ENCODE measurements around the gene CCDC142. TPM values are rescaled to one million over a fixed set of nuclear protein-coding genes. Genes with fewer than 3 reads are reported as not detected.
"Not testable (repeated sequence)": the region's sequence is repeated elsewhere in the genome, so short reads cannot be mapped to it uniquely, and the experiment has no call there.

Gene CCDC142
- total and polyA plus RNA-seq, 8 donors, result 4.9 to 14.0 (median 6.0) TPM

DNA sequence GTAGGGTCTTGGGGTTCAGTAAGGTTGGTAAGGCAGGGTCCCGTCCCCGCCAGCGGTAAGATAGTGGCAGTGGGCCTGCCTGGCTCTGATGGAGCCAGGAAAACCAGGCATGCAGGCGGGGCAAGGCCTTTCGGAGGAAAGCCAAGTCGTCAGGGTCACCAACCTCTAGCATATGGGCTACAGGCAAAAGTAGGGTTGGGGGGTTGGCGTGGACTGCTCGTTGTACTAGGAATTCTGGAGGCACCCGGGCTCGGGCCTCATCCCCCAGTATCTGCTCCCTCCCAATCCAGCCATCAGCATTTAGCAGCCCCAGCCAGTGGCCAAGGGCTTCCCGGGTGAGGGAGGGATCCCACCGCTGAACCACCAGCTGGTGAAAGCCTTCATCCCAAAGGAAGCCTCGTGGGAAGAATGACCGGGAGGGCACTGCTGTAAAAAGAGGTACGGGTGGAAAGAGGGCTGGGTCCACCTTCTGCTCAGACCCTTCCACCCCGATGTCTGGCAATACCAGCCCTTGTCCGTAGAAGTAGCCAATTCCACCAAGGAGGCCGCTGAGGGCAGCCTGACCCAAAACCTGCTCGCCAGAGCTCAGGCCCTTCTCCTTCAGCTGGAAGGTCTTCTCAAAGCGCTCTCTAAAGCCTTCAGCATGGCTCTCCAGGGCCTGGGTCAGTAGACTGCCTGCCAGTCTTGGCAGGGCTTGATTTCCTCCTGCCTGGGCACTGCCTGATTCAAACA is 20.6 kb downstream of the CCDC142 start:
- H3K4me1 ChIP-seq, result peaks cover 0 to 8% (median 6%) of the 10 kb centered on the region in 3 donors
- H3K27me3 ChIP-seq, result no peaks in the 10 kb centered on the region
- peaks cover 0 to 9% (median 0%) of the 10 kb centered on the region in 3 donors for H3K36me3 ChIP-seq
- DNase-seq, result no peak
- ATAC-seq, result no peak
- no peak overlapping the region for H3K4me3 ChIP-seq
- 88 to 92% methylated on average over 20 of the region's 20 CpGs for WGBS, 2 donors
- H3K9me3 ChIP-seq, result no peaks in the 10 kb centered on the region
- no peak overlapping the region for H3K27ac ChIP-seq
- TF ChIP-seq, protein P1, sequence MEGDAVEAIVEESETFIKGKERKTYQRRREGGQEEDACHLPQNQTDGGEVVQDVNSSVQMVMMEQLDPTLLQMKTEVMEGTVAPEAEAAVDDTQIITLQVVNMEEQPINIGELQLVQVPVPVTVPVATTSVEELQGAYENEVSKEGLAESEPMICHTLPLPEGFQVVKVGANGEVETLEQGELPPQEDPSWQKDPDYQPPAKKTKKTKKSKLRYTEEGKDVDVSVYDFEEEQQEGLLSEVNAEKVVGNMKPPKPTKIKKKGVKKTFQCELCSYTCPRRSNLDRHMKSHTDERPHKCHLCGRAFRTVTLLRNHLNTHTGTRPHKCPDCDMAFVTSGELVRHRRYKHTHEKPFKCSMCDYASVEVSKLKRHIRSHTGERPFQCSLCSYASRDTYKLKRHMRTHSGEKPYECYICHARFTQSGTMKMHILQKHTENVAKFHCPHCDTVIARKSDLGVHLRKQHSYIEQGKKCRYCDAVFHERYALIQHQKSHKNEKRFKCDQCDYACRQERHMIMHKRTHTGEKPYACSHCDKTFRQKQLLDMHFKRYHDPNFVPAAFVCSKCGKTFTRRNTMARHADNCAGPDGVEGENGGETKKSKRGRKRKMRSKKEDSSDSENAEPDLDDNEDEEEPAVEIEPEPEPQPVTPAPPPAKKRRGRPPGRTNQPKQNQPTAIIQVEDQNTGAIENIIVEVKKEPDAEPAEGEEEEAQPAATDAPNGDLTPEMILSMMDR (IDR thresholded peaks at IDR 0.05), result no peak
- intact Hi-C loops (cut with DNase I), result no loop called here
- no peak for FAIRE-seq

DNA sequence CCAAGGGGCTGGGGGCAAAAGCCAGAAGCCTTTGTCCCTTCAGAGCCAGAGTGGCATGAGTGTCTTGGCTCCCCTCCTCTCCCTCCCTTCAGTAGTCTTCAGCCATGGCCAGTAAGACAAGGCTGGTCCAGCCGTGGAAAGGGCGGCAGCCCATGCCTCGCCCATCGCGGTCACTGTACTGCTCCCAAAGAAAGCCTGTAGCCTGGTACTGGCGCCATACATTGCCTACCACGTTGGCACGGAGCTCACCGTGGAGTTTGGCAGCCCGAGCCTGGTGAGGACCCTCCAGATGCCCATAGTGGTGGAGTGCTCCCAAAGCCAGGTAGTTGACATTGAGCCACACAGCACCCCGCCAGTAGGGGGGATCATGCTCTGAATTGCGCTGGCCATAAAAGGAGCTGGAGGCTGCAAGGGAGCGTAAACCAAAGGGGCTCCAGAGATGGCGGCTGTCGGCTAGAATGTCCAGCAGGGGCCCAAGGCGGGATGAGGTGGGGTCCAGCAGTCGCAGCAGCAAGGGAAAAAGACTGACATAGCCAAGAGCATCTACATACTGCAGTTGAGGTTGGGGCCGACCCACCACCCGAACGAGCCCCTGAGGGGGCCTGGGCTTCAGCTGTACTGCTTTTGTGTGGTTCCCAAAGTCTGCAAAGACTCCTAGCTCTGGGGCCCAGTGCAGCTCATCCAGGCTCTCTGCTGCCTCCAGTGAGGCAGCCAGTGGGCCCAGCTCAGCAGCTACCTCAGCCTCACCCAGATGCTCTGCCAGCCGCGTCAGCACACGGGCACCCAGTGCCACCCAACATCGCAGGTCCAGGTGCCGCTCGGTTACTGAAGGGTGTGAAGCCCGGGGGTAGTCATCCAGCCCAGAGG is 21.4 kb downstream of the CCDC142 start:
- ATAC-seq (no peak), DNase-seq (peak in 1 of 6 donors; percentile 38), FAIRE-seq (no peak)
- peaks cover 0 to 9% (median 0%) of the 10 kb centered on the region in 3 donors for H3K36me3 ChIP-seq
- H3K9me3 ChIP-seq, result no peaks in the 10 kb centered on the region
- peaks cover 5 to 15% (median 11%) of the 10 kb centered on the region in 3 donors for H3K4me1 ChIP-seq
- 91 to 94% methylated on average over 27 of the region's 27 CpGs for WGBS, 2 donors
- no peak overlapping the region for H3K27ac ChIP-seq
- intact Hi-C loops (cut with DNase I), result no loop called here
- H3K4me3 ChIP-seq, result no peak overlapping the region
- H3K27me3 ChIP-seq, result no peaks in the 10 kb centered on the region
- TF ChIP-seq, protein P1 (IDR thresholded peaks at IDR 0.05), result no peak

DNA sequence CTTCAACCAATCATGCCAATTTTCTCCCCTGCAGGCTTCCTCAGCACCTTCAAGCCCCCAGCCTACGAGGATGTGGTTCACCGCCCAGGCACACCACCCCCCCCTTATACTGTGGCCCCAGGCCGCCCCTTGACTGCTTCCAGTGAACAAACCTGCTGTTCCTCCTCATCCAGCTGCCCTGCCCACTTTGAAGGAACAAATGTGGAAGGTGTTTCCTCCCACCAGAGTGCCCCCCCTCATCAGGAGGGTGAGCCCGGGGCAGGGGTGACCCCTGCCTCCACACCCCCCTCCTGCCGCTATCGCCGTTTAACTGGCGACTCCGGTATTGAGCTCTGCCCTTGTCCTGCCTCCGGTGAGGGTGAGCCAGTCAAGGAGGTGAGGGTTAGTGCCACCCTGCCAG is 22.6 kb downstream of the CCDC142 start:
- H3K9me3 ChIP-seq; intact Hi-C loops (cut with DNase I); H3K27me3 ChIP-seq; H3K27ac ChIP-seq; H3K36me3 ChIP-seq; ATAC-seq; FAIRE-seq; H3K4me3 ChIP-seq; DNase-seq: not testable (repeated sequence)
- WGBS, 2 donors, result 68 to 71% methylated on average over 8 to 10 of the region's 10 CpGs
- H3K4me1 ChIP-seq, result peaks cover 14 to 26% (median 22%) of the 10 kb centered on the region in 3 donors

DNA sequence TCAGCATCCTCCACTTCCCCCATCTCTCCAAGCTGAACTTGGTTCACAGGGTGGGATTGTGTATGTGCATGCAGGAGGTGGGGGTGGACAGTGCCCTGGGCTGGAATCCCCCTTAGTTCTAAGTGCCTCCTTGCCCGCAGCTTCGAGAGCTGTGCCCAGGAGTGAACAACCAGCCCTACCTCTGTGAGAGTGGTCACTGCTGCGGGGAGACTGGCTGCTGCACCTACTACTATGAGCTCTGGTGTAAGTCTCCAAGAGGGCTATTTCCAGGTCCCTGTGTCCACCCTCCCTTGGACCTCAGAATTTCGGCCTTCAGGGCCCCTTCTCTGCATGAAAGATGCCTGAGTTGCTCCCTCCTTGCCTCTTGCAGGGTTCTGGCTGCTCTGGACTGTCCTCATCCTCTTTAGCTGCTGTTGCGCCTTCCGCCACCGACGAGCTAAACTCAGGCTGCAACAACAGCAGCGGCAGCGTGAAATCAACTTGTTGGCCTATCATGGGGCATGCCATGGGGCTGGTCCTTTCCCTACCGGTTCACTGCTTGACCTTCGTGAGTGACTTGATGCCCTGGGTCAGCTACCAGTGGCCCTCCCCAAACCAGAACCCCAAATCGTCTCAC is 23.2 kb downstream of the CCDC142 start:
- DNase-seq; H3K27ac ChIP-seq; H3K36me3 ChIP-seq; H3K9me3 ChIP-seq; FAIRE-seq; ATAC-seq; H3K27me3 ChIP-seq; intact Hi-C loops (cut with DNase I): not testable (repeated sequence)
- 60 to 72% methylated on average over 13 of the region's 13 CpGs for WGBS, 2 donors
- peaks cover 14 to 26% (median 22%) of the 10 kb centered on the region in 3 donors for H3K4me1 ChIP-seq
- H3K4me3 ChIP-seq, result peak overlapping the region in 2 of 4 donors; percentile 67 to 70

DNA sequence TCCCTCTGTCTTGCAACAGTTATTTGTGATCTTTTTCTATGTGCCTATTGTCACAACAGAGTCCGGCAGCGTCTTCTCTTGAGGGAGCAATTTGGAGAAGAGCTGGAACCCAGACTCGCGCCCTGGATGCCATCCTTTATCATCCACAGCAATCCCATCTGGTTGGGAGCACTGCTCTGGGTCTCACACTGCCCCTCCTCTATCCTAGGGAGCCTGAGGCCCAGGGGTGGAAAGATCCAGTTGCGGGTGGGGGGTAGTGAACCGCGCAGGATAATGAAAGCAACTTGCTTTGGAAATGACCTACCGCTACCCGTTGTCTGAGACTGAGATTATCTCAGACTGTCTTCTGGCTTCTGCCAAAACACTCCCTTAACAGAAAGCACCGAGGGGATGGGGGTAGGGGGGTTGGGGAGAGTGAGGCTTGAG is 23.8 kb downstream of the CCDC142 start:
- FAIRE-seq (no peak), DNase-seq (no peak), ATAC-seq (no peak)
- intact Hi-C loops (cut with DNase I), result no loop called here
- TF ChIP-seq, protein P1 (IDR thresholded peaks at IDR 0.05), result no peak
- Histone ChIP-seq H3K4me1 (peaks cover 14 to 24% (median 17%) of the 10 kb centered on the region in 3 donors), H3K27ac (peak overlapping the region; percentile 48 to 74 (median 66)), H3K4me3 (peak overlapping the region; percentile 59 to 70 (median 65)), H3K27me3 (no peaks in the 10 kb centered on the region), H3K9me3 (no peaks in the 10 kb centered on the region), H3K36me3 (peaks cover 0 to 9% (median 0%) of the 10 kb centered on the region in 3 donors)
- 0 to 1% methylated on average over 10 of the region's 10 CpGs for WGBS, 2 donors

Data from pancreas (tissue), 10 donors.